ENCODE data around the gene KIAA1549.

DNA sequence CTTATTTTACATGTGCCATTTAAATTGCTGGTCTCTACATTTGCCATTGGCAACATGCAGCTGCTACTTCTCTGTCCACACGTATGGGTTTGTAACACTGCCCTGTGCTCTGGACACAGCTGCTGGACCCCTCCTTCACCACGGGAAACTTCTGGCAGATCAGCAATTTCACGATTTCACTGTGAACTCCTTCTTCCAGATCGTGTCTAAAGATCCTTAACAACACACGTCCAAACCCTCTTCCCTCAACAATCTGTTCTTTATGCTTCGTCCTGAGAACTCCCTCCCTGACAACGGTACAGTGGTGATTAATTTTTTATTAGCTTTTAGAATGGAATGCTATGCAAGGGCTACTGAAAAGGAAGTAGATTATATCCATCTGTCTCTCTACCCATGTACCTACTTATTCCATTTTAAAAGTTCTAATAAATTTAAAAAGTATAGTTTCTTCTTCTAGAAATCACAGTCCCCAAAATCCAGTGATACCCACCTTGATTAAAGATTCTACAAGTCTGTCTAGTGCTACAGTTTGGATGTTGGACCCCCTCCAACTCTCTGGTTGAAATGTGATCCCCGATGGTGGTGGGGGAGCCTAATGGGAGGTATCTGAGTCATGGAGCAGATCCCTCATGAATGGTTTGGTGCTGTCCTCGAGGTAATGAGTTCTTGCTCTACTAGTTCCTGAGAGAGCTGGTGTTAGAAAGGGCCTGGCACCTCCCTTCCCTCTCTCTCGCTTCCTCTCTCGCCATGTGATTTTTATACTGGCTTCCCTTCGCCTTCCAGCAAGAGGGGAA is 81.0 kb downstream of the KIAA1549 start:
- TF ChIP-seq, protein P1, sequence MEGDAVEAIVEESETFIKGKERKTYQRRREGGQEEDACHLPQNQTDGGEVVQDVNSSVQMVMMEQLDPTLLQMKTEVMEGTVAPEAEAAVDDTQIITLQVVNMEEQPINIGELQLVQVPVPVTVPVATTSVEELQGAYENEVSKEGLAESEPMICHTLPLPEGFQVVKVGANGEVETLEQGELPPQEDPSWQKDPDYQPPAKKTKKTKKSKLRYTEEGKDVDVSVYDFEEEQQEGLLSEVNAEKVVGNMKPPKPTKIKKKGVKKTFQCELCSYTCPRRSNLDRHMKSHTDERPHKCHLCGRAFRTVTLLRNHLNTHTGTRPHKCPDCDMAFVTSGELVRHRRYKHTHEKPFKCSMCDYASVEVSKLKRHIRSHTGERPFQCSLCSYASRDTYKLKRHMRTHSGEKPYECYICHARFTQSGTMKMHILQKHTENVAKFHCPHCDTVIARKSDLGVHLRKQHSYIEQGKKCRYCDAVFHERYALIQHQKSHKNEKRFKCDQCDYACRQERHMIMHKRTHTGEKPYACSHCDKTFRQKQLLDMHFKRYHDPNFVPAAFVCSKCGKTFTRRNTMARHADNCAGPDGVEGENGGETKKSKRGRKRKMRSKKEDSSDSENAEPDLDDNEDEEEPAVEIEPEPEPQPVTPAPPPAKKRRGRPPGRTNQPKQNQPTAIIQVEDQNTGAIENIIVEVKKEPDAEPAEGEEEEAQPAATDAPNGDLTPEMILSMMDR (IDR thresholded peaks at IDR 0.05; ENCODE audit: low read depth, low read length) = no peak
- no peak for TF ChIP-seq EZH2phosphoT487 (IDR thresholded peaks at IDR 0.05; ENCODE audit: low read depth)

Measured in OCI-LY3 (cell line).